ENCODE results near the gene SPRYD7.

SPRYD7 gene

DNA sequence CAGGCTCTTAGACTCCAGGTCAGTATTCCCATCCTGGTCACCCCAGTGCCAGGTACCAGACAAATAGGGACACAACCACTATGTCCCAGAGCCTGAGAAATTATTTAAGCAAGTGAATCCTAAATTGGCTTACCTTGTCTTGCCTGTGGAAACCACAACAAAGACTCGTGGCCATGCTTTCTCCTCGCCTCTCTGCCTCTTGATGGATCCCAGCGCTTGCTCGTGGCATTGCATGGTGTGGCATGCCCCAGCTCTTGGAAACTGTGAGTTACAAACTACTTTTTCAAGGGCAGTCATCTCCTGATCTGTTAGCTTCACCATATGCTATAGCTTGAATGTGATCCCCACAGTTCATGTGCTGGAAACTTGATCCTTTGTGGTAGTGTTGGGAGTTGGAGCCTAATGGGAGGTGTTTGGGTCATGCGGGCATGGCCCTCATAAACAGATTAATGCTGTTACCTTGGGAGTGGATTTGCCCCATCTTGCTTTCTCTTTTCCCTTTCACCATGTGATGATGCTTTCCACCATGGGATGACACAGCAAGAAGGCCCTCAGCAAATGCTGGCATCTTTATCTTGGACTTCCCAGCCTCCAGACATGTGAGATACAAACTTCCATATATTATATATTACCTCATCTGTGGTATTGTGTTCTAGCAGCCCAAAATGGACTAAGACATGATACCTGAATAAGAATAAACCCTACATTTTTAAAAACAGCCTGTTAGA, 31.2 kb downstream of the SPRYD7 start:
- Histone ChIP-seq H3K4me1 (ENCODE audit: control insufficient read depth, insufficient read depth, low read length, poor library complexity, severe bottlenecking) (no peaks in the 10 kb centered on the region), H3K9me3 (ENCODE audit: control insufficient read depth, low read length) (no peaks in the 10 kb centered on the region), H3K27me3 (replicated peaks; ENCODE audit: control insufficient read depth, insufficient read depth, low read length, poor library complexity, severe bottlenecking) (no peaks in the 10 kb centered on the region), H3K4me3 (ENCODE audit: insufficient read depth, low read depth, low read length, poor library complexity, severe bottlenecking) (no peak overlapping the region), H3K27ac (ENCODE audit: insufficient read depth, low read length, poor library complexity, severe bottlenecking) (no peak overlapping the region), H3K36me3 (ENCODE audit: control insufficient read depth, insufficient read depth, low read length) (no peaks in the 10 kb centered on the region)
- no peak for DNase-seq

DNA sequence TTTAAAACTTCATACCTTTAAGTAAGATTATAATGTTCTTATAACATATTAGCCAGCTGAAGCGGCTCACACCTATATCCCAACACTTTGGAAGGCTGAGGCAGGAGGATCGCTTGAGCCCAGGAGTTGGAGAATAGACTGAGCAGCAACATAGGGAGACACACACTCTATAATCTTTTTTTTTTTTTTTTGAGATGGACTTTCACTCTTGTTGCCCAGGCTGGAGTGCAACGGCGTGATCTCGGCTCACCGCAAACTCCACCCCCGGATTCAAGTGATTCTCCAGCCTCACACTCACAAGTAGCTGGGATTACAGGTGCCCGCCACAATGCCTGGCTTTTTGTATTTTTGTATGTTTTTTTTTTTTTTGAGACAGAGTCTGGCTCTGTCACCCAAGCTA, 37.3 kb downstream of the SPRYD7 start:
- DNase-seq, result no peak
- Histone ChIP-seq H3K36me3 (ENCODE audit: control insufficient read depth, insufficient read depth, low read length) (no peaks in the 10 kb centered on the region), H3K4me1 (ENCODE audit: control insufficient read depth, insufficient read depth, low read length, poor library complexity, severe bottlenecking) (no peaks in the 10 kb centered on the region), H3K27me3 (replicated peaks; ENCODE audit: control insufficient read depth, insufficient read depth, low read length, poor library complexity, severe bottlenecking) (no peaks in the 10 kb centered on the region), H3K27ac (ENCODE audit: insufficient read depth, low read length, poor library complexity, severe bottlenecking) (no peak overlapping the region), H3K4me3 (ENCODE audit: insufficient read depth, low read depth, low read length, poor library complexity, severe bottlenecking) (no peak overlapping the region), H3K9me3 (ENCODE audit: control insufficient read depth, low read length) (no peaks in the 10 kb centered on the region)

DNA sequence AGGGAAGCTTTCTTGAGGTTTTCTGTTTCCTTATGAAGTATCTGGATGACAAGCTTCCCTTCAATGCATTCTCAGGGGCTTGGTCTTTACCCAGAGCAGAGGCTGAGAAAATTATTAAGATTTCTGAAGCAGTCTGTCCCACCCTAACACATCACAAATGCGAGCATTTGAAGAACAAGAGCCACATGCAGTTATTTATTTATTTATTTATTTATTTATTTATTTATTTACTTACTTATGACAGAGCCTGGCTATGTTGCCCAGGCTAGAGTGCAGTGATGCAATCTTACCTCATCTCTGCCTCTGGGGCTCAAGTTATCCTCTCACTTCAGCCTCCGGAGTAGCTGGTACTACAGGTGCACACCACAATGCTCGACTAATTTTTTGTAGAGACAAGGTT, 38.4 kb downstream of the SPRYD7 start:
- Histone ChIP-seq H3K4me3 (ENCODE audit: insufficient read depth, low read depth, low read length, poor library complexity, severe bottlenecking) (no peak overlapping the region), H3K9me3 (ENCODE audit: control insufficient read depth, low read length) (no peaks in the 10 kb centered on the region), H3K4me1 (ENCODE audit: control insufficient read depth, insufficient read depth, low read length, poor library complexity, severe bottlenecking) (no peaks in the 10 kb centered on the region), H3K36me3 (ENCODE audit: control insufficient read depth, insufficient read depth, low read length) (no peaks in the 10 kb centered on the region), H3K27ac (ENCODE audit: insufficient read depth, low read length, poor library complexity, severe bottlenecking) (no peak overlapping the region), H3K27me3 (replicated peaks; ENCODE audit: control insufficient read depth, insufficient read depth, low read length, poor library complexity, severe bottlenecking) (no peaks in the 10 kb centered on the region)
- no peak for DNase-seq

DNA sequence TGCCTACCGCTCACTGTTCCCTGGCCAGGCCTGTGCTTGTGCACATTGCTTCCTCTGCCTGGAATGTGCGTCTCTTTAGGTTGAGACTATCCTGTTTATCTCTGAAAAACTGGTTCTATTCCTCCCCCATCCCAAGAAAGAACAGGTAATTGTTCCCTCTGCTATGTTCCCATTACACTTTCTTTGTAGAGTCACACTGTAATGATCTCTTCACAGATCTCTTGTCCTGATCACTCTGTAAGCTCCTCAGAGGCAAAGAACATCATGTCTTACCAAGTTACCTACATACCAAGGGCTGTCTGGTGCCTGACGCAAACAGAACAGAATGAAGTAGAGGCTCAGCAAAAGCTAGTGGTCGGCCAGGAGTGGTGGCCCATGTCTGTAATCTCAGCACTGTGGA, 40.3 kb downstream of the SPRYD7 start:
- no peaks in the 10 kb centered on the region for H3K9me3 ChIP-seq (ENCODE audit: control insufficient read depth, low read length)
- H3K36me3 ChIP-seq (ENCODE audit: control insufficient read depth, insufficient read depth, low read length), result no peaks in the 10 kb centered on the region
- no peak for DNase-seq
- no peaks in the 10 kb centered on the region for H3K4me1 ChIP-seq (ENCODE audit: control insufficient read depth, insufficient read depth, low read length, poor library complexity, severe bottlenecking)
- H3K4me3 ChIP-seq (ENCODE audit: insufficient read depth, low read depth, low read length, poor library complexity, severe bottlenecking), result no peak overlapping the region
- no peaks in the 10 kb centered on the region for H3K27me3 ChIP-seq (replicated peaks; ENCODE audit: control insufficient read depth, insufficient read depth, low read length, poor library complexity, severe bottlenecking)
- H3K27ac ChIP-seq (ENCODE audit: insufficient read depth, low read length, poor library complexity, severe bottlenecking), result no peak overlapping the region

DNA sequence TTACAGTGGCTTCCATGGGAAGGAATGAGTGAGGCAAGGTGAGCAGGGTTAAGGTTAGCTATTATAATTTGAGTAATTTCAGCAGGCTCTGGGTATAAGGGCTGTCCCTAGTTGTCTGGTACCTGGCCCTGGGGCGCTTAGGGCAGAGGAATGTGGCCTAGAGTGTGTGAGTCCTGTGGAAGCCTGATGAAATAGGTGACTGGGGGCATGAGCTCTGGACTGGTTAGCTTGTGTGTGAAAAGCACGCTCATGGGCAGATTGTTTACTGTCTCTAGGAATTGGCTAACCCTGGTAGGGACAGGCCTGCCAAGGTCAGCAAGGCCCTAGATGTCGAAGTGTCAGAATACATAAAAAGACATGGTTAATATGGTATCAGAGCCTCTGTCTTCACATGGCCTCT, 42.5 kb downstream of the SPRYD7 start:
- no peak for DNase-seq
- no peaks in the 10 kb centered on the region for H3K36me3 ChIP-seq (ENCODE audit: control insufficient read depth, insufficient read depth, low read length)
- H3K27me3 ChIP-seq (replicated peaks; ENCODE audit: control insufficient read depth, insufficient read depth, low read length, poor library complexity, severe bottlenecking), result no peaks in the 10 kb centered on the region
- no peak overlapping the region for H3K27ac ChIP-seq (ENCODE audit: insufficient read depth, low read length, poor library complexity, severe bottlenecking)
- no peaks in the 10 kb centered on the region for H3K4me1 ChIP-seq (ENCODE audit: control insufficient read depth, insufficient read depth, low read length, poor library complexity, severe bottlenecking)
- no peaks in the 10 kb centered on the region for H3K9me3 ChIP-seq (ENCODE audit: control insufficient read depth, low read length)
- H3K4me3 ChIP-seq (ENCODE audit: insufficient read depth, low read depth, low read length, poor library complexity, severe bottlenecking), result no peak overlapping the region

DNA sequence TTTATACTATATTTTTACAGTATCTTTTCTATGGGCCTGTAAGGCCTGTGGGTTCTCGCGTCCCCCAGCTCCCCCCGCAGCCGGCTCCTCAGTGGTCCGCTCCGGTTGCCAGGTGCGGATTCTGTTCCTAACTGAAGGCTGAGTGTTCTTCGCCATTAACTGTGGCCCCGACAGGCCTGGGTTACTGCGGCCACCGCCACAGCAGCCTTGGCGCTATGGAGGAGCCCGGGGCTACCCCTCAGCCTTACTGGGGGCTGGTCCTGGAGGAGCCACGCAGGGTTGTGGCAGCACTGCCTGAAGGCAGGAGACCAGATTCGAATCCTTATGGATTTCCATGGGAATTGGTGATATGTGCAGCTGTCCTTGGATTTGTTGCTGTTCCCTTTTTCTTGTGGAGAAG, 45.8 kb downstream of the SPRYD7 start:
- DNase-seq, result no peak
- Histone ChIP-seq H3K4me3 (ENCODE audit: insufficient read depth, low read depth, low read length, poor library complexity, severe bottlenecking) (no peak overlapping the region), H3K36me3 (ENCODE audit: control insufficient read depth, insufficient read depth, low read length) (no peaks in the 10 kb centered on the region), H3K27ac (ENCODE audit: insufficient read depth, low read length, poor library complexity, severe bottlenecking) (no peak overlapping the region), H3K4me1 (ENCODE audit: control insufficient read depth, insufficient read depth, low read length, poor library complexity, severe bottlenecking) (no peaks in the 10 kb centered on the region), H3K27me3 (replicated peaks; ENCODE audit: control insufficient read depth, insufficient read depth, low read length, poor library complexity, severe bottlenecking) (no peaks in the 10 kb centered on the region), H3K9me3 (ENCODE audit: control insufficient read depth, low read length) (no peaks in the 10 kb centered on the region)

DNA sequence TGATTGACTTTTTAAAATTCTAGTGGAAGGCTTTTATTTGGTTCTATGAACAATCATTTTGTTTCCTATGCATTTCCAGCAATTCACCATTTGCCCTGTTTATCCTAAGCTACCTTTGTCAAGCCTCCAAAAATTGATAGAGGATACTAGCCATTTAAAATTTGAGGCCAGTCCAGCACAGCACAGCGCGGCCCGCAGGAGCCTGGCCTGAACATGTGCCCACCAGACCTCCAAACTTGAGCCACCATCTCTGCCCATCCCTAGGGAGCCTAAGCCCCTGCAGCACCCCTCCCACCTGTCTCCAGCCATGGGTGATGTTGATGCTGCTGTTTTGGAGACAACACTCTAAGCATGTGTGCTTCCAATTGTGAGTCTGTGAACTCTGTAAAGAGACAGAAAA, 57.5 kb downstream of the SPRYD7 start:
- Histone ChIP-seq H3K4me1 (ENCODE audit: control insufficient read depth, insufficient read depth, low read length, poor library complexity, severe bottlenecking) (no peaks in the 10 kb centered on the region), H3K9me3 (ENCODE audit: control insufficient read depth, low read length) (no peaks in the 10 kb centered on the region), H3K4me3 (ENCODE audit: insufficient read depth, low read depth, low read length, poor library complexity, severe bottlenecking) (no peak overlapping the region), H3K27me3 (replicated peaks; ENCODE audit: control insufficient read depth, insufficient read depth, low read length, poor library complexity, severe bottlenecking) (no peaks in the 10 kb centered on the region), H3K36me3 (ENCODE audit: control insufficient read depth, insufficient read depth, low read length) (no peaks in the 10 kb centered on the region), H3K27ac (ENCODE audit: insufficient read depth, low read length, poor library complexity, severe bottlenecking) (no peak overlapping the region)
- DNase-seq, result no peak

DNA sequence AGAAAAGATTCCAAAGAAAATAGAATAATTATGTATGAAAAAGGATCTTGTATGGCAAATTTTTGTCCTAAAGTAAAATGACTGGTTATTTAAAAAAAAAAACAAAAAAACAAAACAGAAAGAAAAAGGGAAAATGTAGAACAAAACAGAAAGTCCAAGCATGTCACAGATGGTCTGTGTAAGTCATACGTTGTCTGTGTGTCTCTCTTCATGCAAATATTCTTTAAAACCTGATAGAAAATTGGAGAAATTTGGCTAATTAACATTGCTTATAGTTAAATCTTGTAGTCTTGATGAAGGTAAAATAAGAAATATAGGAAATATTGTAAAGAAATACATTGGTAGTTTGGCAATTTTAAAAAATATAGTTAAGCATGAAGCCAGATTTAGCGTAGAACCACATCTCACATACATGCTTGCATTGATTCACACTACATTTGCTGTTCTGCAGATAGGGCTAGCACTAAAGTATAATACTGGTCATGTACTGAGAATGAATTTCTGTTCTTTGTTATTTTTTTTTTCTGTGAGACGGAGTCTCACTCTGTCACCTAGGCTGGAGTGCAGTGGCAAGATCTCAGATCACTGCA, 58.4 kb downstream of the SPRYD7 start:
- no peak for DNase-seq
- H3K27ac ChIP-seq (ENCODE audit: insufficient read depth, low read length, poor library complexity, severe bottlenecking), result no peak overlapping the region

DNA sequence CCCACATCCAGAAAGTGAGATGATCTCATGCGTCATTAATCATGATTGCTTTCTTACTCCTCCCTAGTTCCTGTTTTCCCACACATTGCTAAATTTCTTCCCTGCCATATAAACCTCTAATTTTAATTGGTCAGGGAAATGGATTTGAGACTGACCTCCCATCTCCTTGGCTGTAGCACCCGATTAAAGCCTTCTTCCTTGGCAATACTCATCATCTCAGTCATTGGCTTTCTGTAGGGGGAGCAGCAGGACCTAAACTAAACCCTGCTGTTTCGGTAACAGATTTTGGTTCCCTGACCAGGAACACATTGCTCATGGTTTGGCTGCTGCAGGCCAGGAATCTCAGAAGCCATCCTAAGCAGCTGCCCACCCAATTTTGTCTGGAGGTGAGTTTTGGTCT, 61.7 kb downstream of the SPRYD7 start:
- no peak for DNase-seq
- no peaks in the 10 kb centered on the region for H3K4me1 ChIP-seq (ENCODE audit: control insufficient read depth, insufficient read depth, low read length, poor library complexity, severe bottlenecking)
- H3K36me3 ChIP-seq (ENCODE audit: control insufficient read depth, insufficient read depth, low read length), result no peaks in the 10 kb centered on the region
- no peak overlapping the region for H3K27ac ChIP-seq (ENCODE audit: insufficient read depth, low read length, poor library complexity, severe bottlenecking)
- H3K9me3 ChIP-seq (ENCODE audit: control insufficient read depth, low read length), result no peaks in the 10 kb centered on the region
- H3K4me3 ChIP-seq (ENCODE audit: insufficient read depth, low read depth, low read length, poor library complexity, severe bottlenecking), result no peak overlapping the region
- no peaks in the 10 kb centered on the region for H3K27me3 ChIP-seq (replicated peaks; ENCODE audit: control insufficient read depth, insufficient read depth, low read length, poor library complexity, severe bottlenecking)

More for the DNA sequence above, 58.4 kb downstream of the SPRYD7 start:
- Histone ChIP-seq H3K9me3 (ENCODE audit: control insufficient read depth, low read length) (no peaks in the 10 kb centered on the region), H3K4me3 (ENCODE audit: insufficient read depth, low read depth, low read length, poor library complexity, severe bottlenecking) (no peak overlapping the region), H3K27me3 (replicated peaks; ENCODE audit: control insufficient read depth, insufficient read depth, low read length, poor library complexity, severe bottlenecking) (no peaks in the 10 kb centered on the region), H3K4me1 (ENCODE audit: control insufficient read depth, insufficient read depth, low read length, poor library complexity, severe bottlenecking) (no peaks in the 10 kb centered on the region), H3K36me3 (ENCODE audit: control insufficient read depth, insufficient read depth, low read length) (no peaks in the 10 kb centered on the region)

DNA sequence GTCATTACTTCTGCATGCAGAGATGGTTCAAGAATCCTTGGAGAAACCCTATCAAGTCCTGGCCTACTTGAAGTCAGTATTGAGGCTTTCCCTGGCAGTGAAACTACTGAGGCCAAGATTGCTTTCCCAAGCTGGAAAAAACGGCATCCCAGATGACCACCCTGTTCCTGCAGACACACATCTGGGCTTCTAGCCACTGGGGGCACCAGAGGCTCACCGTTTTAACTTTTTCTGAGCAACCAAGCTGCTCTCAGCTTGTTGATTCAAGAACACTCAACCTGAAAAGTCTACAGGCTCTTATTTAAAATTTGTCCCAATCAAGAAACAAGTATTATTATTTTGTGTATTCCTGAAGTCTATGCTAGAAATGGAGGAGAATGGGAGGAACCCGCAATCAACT, 66.6 kb downstream of the SPRYD7 start:
- no peaks in the 10 kb centered on the region for H3K9me3 ChIP-seq (ENCODE audit: control insufficient read depth, low read length)
- DNase-seq, result no peak

More for the DNA sequence above, 66.6 kb downstream of the SPRYD7 start:
- no peaks in the 10 kb centered on the region for H3K27me3 ChIP-seq (replicated peaks; ENCODE audit: control insufficient read depth, insufficient read depth, low read length, poor library complexity, severe bottlenecking)
- H3K36me3 ChIP-seq (ENCODE audit: control insufficient read depth, insufficient read depth, low read length), result no peaks in the 10 kb centered on the region
- H3K4me3 ChIP-seq (ENCODE audit: insufficient read depth, low read depth, low read length, poor library complexity, severe bottlenecking), result no peak overlapping the region
- no peak overlapping the region for H3K27ac ChIP-seq (ENCODE audit: insufficient read depth, low read length, poor library complexity, severe bottlenecking)
- H3K4me1 ChIP-seq (ENCODE audit: control insufficient read depth, insufficient read depth, low read length, poor library complexity, severe bottlenecking), result no peaks in the 10 kb centered on the region

Measured in effector memory CD4-positive, alpha-beta T cell (primary cell).